Mammary epithelial cell (primary cell): ENCODE data around the gene ZNF672.

Experiments
- CTCF ChIP-seq, 2 donors: IDR thresholded peaks in 1 of 2; conservative IDR thresholded peaks in 1 of 2; 2 replicates each; pipeline ENCODE4 v1.5.1; 2011 to 2012; ENCODE audit warnings: inconsistent platforms in 2 of 2, low read length in 2 of 2, mild to moderate bottlenecking in 2 of 2, control low read depth in 1 of 2, low read depth in 1 of 2; ENCODE audit not compliant: insufficient read depth in 1 of 2; ENCODE audit errors: extremely low read depth in 1 of 2
- EZH2 ChIP-seq: IDR thresholded peaks from 2 replicates; pipeline ENCODE4 v1.6.1; 2012; ENCODE audit warnings: low read length, inconsistent platforms, borderline replicate concordance

GRCh38 chr1:248897412-248898337 lies 59.7 kb downstream of the ZNF672 start:
- TF ChIP-seq CTCF (conservative IDR thresholded peaks at IDR 0.05 in 1 of 2, IDR thresholded peaks at IDR 0.05 in 1 of 2; ENCODE audit: extremely low read depth in 1 of 2, insufficient read depth in 1 of 2, low read depth in 1 of 2, low read length in 2 of 2) = no peak
- TF ChIP-seq EZH2 = no peak
